ENCODE data around the gene ZNF724.
"Not testable (repeated sequence)": the region's sequence is repeated elsewhere in the genome, so short reads cannot be mapped to it uniquely, and the experiment has no call there.

ZNF724 gene

DNA sequence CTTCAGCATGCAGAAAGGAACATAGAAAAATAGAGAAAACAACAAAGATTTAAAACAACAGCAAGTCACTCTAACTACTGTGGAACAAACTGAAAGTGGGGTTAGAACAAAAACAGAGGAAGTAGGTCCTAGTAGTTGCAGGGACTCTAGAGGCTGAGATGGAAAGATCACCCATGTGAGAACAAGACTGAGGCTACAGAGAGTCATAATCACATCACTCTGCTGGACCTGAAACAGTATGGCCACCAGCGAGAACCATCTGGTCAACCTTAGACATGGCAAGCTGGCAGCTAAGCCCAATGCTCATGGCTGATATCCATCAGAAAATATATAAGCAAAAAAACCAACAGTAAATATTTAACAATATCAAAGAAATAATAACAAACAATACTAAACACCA lies 35.8 kb upstream of the ZNF724 start:
- Histone ChIP-seq H2AFZ (no peak overlapping the region), H3K4me2 (ENCODE audit: low read length) (no peak overlapping the region), H3K4me3 (ENCODE audit: low read depth, low read length) (no peak overlapping the region), H3K9ac (no peak overlapping the region), H3K36me3 (ENCODE audit: control insufficient read depth, insufficient read depth, low read length) (no peaks in the 10 kb centered on the region), H3K27ac (no peak overlapping the region), H3K27me3 (ENCODE audit: control insufficient read depth, insufficient read depth, low read length) (no peaks in the 10 kb centered on the region), H3K4me1 (no peaks in the 10 kb centered on the region), H3K79me2 (no peaks in the 10 kb centered on the region), H3K9me3 (ENCODE audit: control insufficient read depth, low read length) (no peaks in the 10 kb centered on the region)
- TF ChIP-seq, protein P1, sequence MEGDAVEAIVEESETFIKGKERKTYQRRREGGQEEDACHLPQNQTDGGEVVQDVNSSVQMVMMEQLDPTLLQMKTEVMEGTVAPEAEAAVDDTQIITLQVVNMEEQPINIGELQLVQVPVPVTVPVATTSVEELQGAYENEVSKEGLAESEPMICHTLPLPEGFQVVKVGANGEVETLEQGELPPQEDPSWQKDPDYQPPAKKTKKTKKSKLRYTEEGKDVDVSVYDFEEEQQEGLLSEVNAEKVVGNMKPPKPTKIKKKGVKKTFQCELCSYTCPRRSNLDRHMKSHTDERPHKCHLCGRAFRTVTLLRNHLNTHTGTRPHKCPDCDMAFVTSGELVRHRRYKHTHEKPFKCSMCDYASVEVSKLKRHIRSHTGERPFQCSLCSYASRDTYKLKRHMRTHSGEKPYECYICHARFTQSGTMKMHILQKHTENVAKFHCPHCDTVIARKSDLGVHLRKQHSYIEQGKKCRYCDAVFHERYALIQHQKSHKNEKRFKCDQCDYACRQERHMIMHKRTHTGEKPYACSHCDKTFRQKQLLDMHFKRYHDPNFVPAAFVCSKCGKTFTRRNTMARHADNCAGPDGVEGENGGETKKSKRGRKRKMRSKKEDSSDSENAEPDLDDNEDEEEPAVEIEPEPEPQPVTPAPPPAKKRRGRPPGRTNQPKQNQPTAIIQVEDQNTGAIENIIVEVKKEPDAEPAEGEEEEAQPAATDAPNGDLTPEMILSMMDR (IDR thresholded peaks at IDR 0.05) = no peak

DNA sequence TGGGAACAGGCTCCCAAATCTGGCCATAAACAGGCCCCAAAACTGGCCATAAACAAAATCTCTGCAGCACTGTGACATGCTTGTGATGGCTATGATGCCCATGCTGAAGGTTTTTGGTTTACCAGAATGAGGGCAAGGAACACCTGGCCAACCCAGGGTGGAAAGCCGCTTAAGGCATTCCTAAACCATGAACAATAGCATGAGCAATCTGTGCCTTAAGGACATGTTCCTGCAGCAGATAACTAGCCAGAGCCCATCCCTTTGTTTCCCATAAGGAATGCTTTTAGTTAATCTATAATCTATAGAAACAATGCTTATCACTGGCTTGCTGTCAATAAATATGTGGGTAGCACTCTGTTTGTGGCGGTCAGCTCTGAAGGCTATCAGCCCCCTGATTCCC lies 35.1 kb upstream of the ZNF724 start:
- not testable (repeated sequence) for H3K36me3 ChIP-seq (ENCODE audit: control insufficient read depth, insufficient read depth, low read length); H3K9me3 ChIP-seq (ENCODE audit: control insufficient read depth, low read length); H3K4me2 ChIP-seq (ENCODE audit: low read length); H3K27ac ChIP-seq; H3K4me3 ChIP-seq (ENCODE audit: low read depth, low read length); H3K9ac ChIP-seq; H3K79me2 ChIP-seq; H2AFZ ChIP-seq; H3K27me3 ChIP-seq (ENCODE audit: control insufficient read depth, insufficient read depth, low read length); H3K4me1 ChIP-seq

DNA sequence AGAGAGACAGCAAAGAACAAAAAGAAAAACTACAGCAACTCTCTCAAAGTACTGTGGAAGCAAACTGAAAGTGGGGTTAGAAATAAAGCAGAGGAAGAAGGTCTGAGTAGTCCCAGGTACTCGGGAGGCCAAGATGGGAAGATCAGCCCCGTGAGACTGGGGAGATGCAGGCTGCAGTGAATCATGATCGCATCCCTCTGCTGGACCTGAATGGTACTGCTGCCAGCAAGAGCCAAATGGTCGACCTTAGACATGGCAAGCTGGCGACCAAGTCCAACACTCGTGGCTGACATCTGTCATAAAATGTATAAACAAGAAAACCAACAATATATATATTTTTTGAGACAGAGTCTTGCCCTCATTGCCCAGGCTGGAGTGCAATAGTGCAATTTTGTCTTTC lies 33.7 kb upstream of the ZNF724 start:
- no peaks in the 10 kb centered on the region for H3K9me3 ChIP-seq (ENCODE audit: control insufficient read depth, low read length)
- H3K27me3 ChIP-seq (ENCODE audit: control insufficient read depth, insufficient read depth, low read length) = no peaks in the 10 kb centered on the region
- no peak overlapping the region for H3K9ac ChIP-seq
- H3K27ac ChIP-seq = no peak overlapping the region
- H3K4me2 ChIP-seq (ENCODE audit: low read length) = no peak overlapping the region
- no peak overlapping the region for H2AFZ ChIP-seq
- H3K4me1 ChIP-seq = no peaks in the 10 kb centered on the region
- TF ChIP-seq, protein P1 (IDR thresholded peaks at IDR 0.05) = peak; percentile 53
- no peaks in the 10 kb centered on the region for H3K79me2 ChIP-seq
- H3K4me3 ChIP-seq (ENCODE audit: low read depth, low read length) = no peak overlapping the region
- H3K36me3 ChIP-seq (ENCODE audit: control insufficient read depth, insufficient read depth, low read length) = no peaks in the 10 kb centered on the region

DNA sequence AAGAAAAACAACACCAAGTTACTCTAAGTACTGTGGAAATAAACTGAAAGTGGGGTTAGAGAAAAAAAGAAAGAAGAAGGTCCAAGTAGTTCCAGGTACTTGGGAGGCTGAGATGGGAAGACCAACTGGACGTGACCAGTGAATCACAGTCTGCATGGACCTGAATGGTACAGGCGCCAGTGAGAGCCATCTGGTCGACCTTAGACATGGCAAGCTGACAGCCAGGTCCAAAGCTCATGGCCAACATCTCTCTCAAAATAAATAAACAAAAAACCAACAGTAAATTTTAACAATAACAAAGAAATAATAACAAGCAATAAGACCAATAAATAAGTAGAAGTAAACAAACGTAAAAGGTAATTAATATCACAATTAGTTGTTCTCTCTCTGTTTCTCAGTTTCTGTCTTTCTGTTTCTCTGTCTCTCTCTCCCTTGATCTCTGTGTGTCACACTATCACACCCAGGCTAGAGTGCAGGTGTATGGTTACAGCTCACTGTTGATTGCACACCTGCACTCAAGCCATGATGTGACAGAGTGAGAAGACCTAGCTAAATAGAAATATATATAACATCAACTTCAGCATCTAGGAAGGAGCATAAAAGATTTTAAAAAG lies 31.6 kb upstream of the ZNF724 start:
- no peak overlapping the region for H2AFZ ChIP-seq
- H3K9me3 ChIP-seq (ENCODE audit: control insufficient read depth, low read length) = no peaks in the 10 kb centered on the region
- no peaks in the 10 kb centered on the region for H3K36me3 ChIP-seq (ENCODE audit: control insufficient read depth, insufficient read depth, low read length)
- H3K79me2 ChIP-seq = no peaks in the 10 kb centered on the region
- H3K27ac ChIP-seq = no peak overlapping the region
- H3K4me3 ChIP-seq (ENCODE audit: low read depth, low read length) = no peak overlapping the region
- no peaks in the 10 kb centered on the region for H3K4me1 ChIP-seq
- TF ChIP-seq, protein P1 (IDR thresholded peaks at IDR 0.05) = no peak
- H3K27me3 ChIP-seq (ENCODE audit: control insufficient read depth, insufficient read depth, low read length) = no peaks in the 10 kb centered on the region
- no peak overlapping the region for H3K9ac ChIP-seq
- H3K4me2 ChIP-seq (ENCODE audit: low read length) = no peak overlapping the region

DNA sequence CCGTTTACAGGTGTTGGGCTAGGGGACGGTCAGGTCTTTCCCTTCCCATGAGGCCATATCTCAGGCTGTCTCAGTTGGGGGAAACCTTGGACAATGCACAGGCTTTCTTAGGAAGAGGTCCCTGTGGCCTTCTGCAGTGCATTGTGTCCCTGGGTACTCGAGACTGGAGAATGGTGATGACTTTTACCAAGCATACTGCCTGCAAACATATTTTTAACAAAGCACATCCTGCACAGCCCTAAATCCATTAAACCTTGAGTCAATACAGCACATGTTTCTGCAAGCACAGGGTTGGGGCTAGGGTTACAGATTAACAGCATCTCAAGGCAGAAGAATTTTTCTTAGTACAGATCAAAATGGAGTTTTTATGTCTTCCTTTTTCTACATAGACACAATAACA lies 27.9 kb upstream of the ZNF724 start:
- not testable (repeated sequence) for H3K27ac ChIP-seq; H3K4me2 ChIP-seq (ENCODE audit: low read length)

More for the DNA sequence above, 27.9 kb upstream of the ZNF724 start:
- not testable (repeated sequence) for H3K27me3 ChIP-seq (ENCODE audit: control insufficient read depth, insufficient read depth, low read length); H3K4me3 ChIP-seq (ENCODE audit: low read depth, low read length); H3K4me1 ChIP-seq; H3K9me3 ChIP-seq (ENCODE audit: control insufficient read depth, low read length); H2AFZ ChIP-seq; H3K36me3 ChIP-seq (ENCODE audit: control insufficient read depth, insufficient read depth, low read length); H3K79me2 ChIP-seq; H3K9ac ChIP-seq

Data from parathyroid adenoma (tissue), 2 donors.